Body of pancreas (tissue), 4 donors: ENCODE results near the gene ZFR2. TPM values are rescaled to one million over a fixed set of nuclear protein-coding genes. Genes with fewer than 3 reads are reported as not detected.

ENCODE experiments used
- ATAC-seq: fragments of 150-250 bp; one replicate; pipeline ENCODE4 v1.9.1; 2016
- DNase-seq, 4 donors: peaks; one replicate each; pipeline ENCODE4 v3.0.0-alpha.2; 2019
- H3K27ac ChIP-seq, 4 donors: fragments of 200-600 bp; sonication (generic); 1 replicate in 3 of 4; 2 replicates in 1 of 4; pipeline versions ENCODE4 v1.5.1 to v1.6.1; 2016 to 2019; ENCODE audit warnings: mild to moderate bottlenecking in 1 of 4, mixed read lengths in 1 of 4, moderate library complexity in 1 of 4
- H3K27me3 ChIP-seq, 2 donors: fragments of 200-600 bp; sonication (generic); one replicate each; pipeline ENCODE4 v1.6.0; 2016; ENCODE audit warnings: mild to moderate bottlenecking in 1 of 2
- H3K36me3 ChIP-seq, 2 donors: fragments of 200-600 bp; sonication (generic); replicated peaks in 1 of 2; 2 replicates each; pipeline ENCODE4 v1.5.1; 2016; ENCODE audit warnings: low read depth in 2 of 2; ENCODE audit not compliant: insufficient read depth in 1 of 2
- H3K4me1 ChIP-seq: fragments of 200-600 bp; sonication (generic); one replicate; pipeline ENCODE4 v1.6.0; 2016
- H3K4me3 ChIP-seq, 2 donors: fragments of 200-600 bp; sonication (generic); 1 replicate in 1 of 2; 2 replicates in 1 of 2; pipeline ENCODE4 v1.5.1; 2016 to 2019
- H3K9me3 ChIP-seq, 3 donors: fragments of 200-600 bp; sonication (generic); 1 replicate in 2 of 3; 2 replicates in 1 of 3; pipeline ENCODE4 v1.5.1; 2016
- POLR2A ChIP-seq, 3 donors: fragments of 450-650 bp; IDR thresholded peaks; one replicate each; pipeline ENCODE4 v1.6.1; 2016; ENCODE audit warnings: antibody characterized with exemption in 3 of 3, mild to moderate bottlenecking in 2 of 3
- WGBS, 2 donors: methylation state at CpG; one replicate each; pipeline ENCODE4 v1.1.5; 2017; 5-methylcytosine and 5-hydroxymethylcytosine counted together
- intact Hi-C: fragments of 100-400 bp; cut with DNase I; formaldehyde crosslinking; loops from one replicate; pipeline ENCODE4 v1.15.1; 2023
- total RNA-seq, 2 donors: library from RNA; depleted of rRNA; stranded (reverse); fragments of >200 nt; gene quantifications; one replicate each; pipeline ENCODE4 v1.1.0, GENCODE V29; 2016
- TF ChIP-seq, protein P1 (sequence below), 7 experiments: fragments of 450-650 bp in 4 of 7; fragments of 200-600 bp in 3 of 7; sonication (generic) in 3 of 7; IDR thresholded peaks; one replicate each; pipeline ENCODE4 v1.5.1; 2016 to 2019; ENCODE audit warnings: antibody characterized with exemption in 7 of 7

Gene ZFR2
- total RNA-seq, 2 donors from 2014 or later: not detected

DNA sequence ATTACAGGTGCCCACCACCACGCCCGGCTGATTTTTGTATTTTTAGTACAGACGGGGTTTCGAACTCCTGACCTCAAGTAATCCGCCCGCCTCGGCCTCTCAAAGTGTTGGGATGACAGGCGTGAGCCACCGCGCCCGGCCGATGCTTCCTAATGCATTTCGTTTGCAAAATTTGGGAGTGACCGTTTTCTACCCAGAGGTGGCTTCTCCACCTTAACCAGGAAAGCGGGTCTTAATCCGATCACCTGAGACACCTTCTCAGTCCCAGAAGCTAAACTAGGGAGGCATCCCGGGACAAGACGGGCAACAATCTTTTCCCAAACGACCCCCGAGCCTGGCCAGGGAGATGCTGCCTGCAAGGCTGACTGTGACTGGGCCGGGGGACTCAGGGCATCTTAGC lies 67.8 kb downstream of the ZFR2 start:
- no peaks in the 10 kb centered on the region for H3K36me3 ChIP-seq
- peaks cover 0 to 17% of the 10 kb centered on the region in 2 donors for H3K27me3 ChIP-seq
- intact Hi-C loops: no loop called here
- no peak overlapping the region for H3K27ac ChIP-seq
- DNase-seq (no peak), ATAC-seq (no peak)
- WGBS, 2 donors: 28 to 60% methylated on average over 9 to 21 of the region's 21 CpGs
- H3K4me3 ChIP-seq: no peak overlapping the region
- no peaks in the 10 kb centered on the region for H3K9me3 ChIP-seq
- TF ChIP-seq POLR2A (IDR thresholded peaks at IDR 0.05): no peak
- TF ChIP-seq, protein P1, sequence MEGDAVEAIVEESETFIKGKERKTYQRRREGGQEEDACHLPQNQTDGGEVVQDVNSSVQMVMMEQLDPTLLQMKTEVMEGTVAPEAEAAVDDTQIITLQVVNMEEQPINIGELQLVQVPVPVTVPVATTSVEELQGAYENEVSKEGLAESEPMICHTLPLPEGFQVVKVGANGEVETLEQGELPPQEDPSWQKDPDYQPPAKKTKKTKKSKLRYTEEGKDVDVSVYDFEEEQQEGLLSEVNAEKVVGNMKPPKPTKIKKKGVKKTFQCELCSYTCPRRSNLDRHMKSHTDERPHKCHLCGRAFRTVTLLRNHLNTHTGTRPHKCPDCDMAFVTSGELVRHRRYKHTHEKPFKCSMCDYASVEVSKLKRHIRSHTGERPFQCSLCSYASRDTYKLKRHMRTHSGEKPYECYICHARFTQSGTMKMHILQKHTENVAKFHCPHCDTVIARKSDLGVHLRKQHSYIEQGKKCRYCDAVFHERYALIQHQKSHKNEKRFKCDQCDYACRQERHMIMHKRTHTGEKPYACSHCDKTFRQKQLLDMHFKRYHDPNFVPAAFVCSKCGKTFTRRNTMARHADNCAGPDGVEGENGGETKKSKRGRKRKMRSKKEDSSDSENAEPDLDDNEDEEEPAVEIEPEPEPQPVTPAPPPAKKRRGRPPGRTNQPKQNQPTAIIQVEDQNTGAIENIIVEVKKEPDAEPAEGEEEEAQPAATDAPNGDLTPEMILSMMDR (IDR thresholded peaks at IDR 0.05): no peak
- H3K4me1 ChIP-seq: peaks cover 9% of the 10 kb centered on the region

DNA sequence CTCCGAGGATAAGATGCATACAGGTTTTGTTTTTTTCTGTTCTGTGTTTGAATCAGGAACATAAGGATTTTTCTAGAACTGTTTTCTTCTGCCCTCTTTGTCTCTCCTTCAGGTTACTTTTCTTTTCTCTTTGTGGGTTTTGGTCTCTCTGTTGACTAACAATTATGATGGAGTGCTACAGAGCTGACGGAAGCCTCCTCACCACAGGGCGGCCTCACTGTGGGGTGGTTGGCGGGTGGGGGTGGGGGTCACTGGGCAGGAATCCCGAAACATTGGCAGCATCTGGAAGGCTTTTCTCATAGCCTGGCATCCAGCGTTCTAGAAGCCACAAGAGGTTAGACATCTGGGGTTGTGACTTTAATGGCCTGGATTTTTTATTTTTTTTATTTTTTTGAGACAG lies 70.7 kb downstream of the ZFR2 start:
- Histone ChIP-seq H3K27ac (no peak overlapping the region), H3K27me3 (peaks cover 0 to 14% of the 10 kb centered on the region in 2 donors), H3K4me1 (peaks cover 9% of the 10 kb centered on the region), H3K9me3 (no peaks in the 10 kb centered on the region), H3K36me3 (no peaks in the 10 kb centered on the region), H3K4me3 (no peak overlapping the region)
- 57 to 60% methylated on average over 6 of the region's 6 CpGs for WGBS, 2 donors
- DNase-seq (no peak), ATAC-seq (no peak)
- TF ChIP-seq POLR2A (IDR thresholded peaks at IDR 0.05): no peak
- TF ChIP-seq, protein P1 (IDR thresholded peaks at IDR 0.05): no peak
- intact Hi-C loops: no loop called here

DNA sequence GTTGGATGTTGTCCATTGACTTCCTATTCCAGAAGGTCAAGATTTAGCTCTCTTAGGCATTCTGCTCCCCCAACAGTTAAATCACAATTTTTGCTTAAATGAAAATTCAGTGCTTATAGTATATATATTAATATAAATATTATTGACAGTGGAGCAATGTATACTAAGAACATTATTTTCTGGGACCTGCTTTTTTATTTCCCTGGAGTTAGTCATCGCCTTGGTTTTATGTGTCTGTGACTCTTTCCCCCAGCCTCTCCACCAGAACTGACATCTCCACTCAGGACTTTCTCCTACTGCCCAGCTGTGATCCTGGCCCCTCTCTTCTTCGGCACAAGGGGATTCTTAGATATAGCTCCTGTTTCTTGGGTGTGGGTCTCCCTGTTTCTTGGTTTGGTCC lies 72.5 kb downstream of the ZFR2 start:
- H3K27me3 ChIP-seq: peaks cover 0 to 3% of the 10 kb centered on the region in 2 donors
- H3K4me3 ChIP-seq: no peak overlapping the region
- H3K36me3 ChIP-seq: no peaks in the 10 kb centered on the region
- no peak overlapping the region for H3K27ac ChIP-seq
- peaks cover 4% of the 10 kb centered on the region for H3K4me1 ChIP-seq
- TF ChIP-seq, protein P1 (IDR thresholded peaks at IDR 0.05): no peak
- no peak for TF ChIP-seq POLR2A (IDR thresholded peaks at IDR 0.05)
- 77 to 80% methylated on average over 2 of the region's 2 CpGs for WGBS, 2 donors
- ATAC-seq: no peak
- no peaks in the 10 kb centered on the region for H3K9me3 ChIP-seq
- no peak for DNase-seq
- intact Hi-C loops: no loop called here

DNA sequence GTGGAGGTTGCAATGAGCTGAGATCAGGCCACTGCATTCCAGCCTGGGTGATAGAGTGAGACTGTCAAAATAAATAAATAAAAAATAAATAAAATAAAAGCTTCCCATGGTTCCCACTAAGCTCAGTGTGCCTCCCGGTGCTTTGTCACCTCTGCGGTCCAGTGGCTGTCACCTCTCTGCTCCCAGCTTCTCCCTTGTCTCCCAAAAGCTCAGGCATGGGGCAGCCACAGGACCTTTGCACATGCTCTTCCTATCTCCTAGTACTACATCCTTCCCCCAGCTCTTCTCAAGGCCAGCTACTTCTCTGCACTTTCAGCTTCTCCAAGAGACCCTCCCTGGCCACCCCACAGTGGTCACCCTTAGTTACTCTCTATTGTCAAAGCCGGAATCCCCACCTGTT lies 75.0 kb downstream of the ZFR2 start:
- TF ChIP-seq POLR2A (IDR thresholded peaks at IDR 0.05): no peak
- TF ChIP-seq, protein P1 (IDR thresholded peaks at IDR 0.05): no peak
- H3K27ac ChIP-seq: no peak overlapping the region
- H3K27me3 ChIP-seq: no peaks in the 10 kb centered on the region
- DNase-seq (no peak), ATAC-seq (no peak)
- H3K4me3 ChIP-seq: no peak overlapping the region
- no peaks in the 10 kb centered on the region for H3K36me3 ChIP-seq
- intact Hi-C loops: no loop called here
- H3K9me3 ChIP-seq: no peaks in the 10 kb centered on the region
- 91 to 98% methylated on average over 3 of the region's 3 CpGs for WGBS, 2 donors
- no peaks in the 10 kb centered on the region for H3K4me1 ChIP-seq

DNA sequence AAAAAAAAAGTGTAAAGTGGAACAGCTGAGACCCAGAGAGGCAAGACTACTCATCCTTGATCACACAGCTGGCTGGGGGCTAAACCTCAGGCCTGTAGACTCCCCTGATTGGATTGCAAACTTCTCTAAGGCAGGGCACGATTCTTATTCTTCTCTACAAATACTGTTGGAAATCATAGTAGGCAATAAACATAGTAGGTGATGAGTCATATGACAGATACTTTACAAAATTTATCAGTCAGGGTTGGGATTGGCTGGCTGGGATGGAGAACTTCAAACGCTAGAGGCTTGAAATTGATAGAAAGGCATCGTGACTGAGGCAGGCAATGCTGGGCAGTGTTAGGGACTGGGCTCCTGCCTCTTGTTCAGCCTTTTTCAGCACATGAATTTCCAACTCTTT lies 76.7 kb downstream of the ZFR2 start:
- H3K36me3 ChIP-seq: no peaks in the 10 kb centered on the region
- intact Hi-C loops: no loop called here
- DNase-seq (no peak), ATAC-seq (no peak)
- TF ChIP-seq POLR2A (IDR thresholded peaks at IDR 0.05): no peak
- TF ChIP-seq, protein P1 (IDR thresholded peaks at IDR 0.05): no peak
- WGBS, 2 donors: 63 to 68% methylated on average over 3 of the region's 3 CpGs
- H3K27ac ChIP-seq: no peak overlapping the region
- H3K27me3 ChIP-seq: no peaks in the 10 kb centered on the region
- H3K4me1 ChIP-seq: no peaks in the 10 kb centered on the region
- H3K9me3 ChIP-seq: no peaks in the 10 kb centered on the region
- H3K4me3 ChIP-seq: no peak overlapping the region
